B cell (primary cell): ENCODE data around the gene AK9. TPM values are rescaled to one million over a fixed set of nuclear protein-coding genes. Genes with fewer than 3 reads are reported as not detected.

Source experiments
- ATAC-seq: fragments of 200-7000 bp; cut with Tn5 transposase; one replicate; pipeline ENCODE4 v1.10.0; 2021; ENCODE audit warnings: low read depth, mild to moderate bottlenecking, moderate number of reproducible peaks, moderate library complexity
- CTCF ChIA-PET: fragments of 350-600 bp; sonication (Branson Sonifier 250); formaldehyde crosslinking; loops from one replicate; lab custom pipeline; 2021; ENCODE audit warnings: antibody characterized with exemption, inconsistent platforms; lab: Charles Lee
- POLR2A ChIA-PET: fragments of 350-600 bp; sonication (Branson Sonifier 250); formaldehyde crosslinking; loops from one replicate; lab custom pipeline; 2021; ENCODE audit warnings: antibody characterized with exemption; lab: Charles Lee
- DNase-seq: peaks from one replicate; pipeline ENCODE4 v3.0.0; 2013
- H2AFZ ChIP-seq: 2 replicates; pipeline ENCODE4 v1.6.1; 2012; ENCODE audit warnings: mild to moderate bottlenecking, low read depth, low read length; ENCODE audit not compliant: insufficient read depth, poor library complexity, severe bottlenecking
- H3K27ac ChIP-seq, 2 donors: 1 replicate in 1 of 2; 2 replicates in 1 of 2; pipeline ENCODE4 v1.5.1; 2012 to 2013; ENCODE audit warnings: low read length in 2 of 2, mild to moderate bottlenecking in 2 of 2, moderate library complexity in 1 of 2
- H3K27me3 ChIP-seq, 4 experiments: fragments of 200-600 bp in 1 of 4; sonication (generic) in 1 of 4; replicated peaks in 1 of 4; 1 replicate in 2 of 4; 2 replicates in 2 of 4; pipeline versions ENCODE4 v1.6.1 to v1.7.0; 2013 to 2016; ENCODE audit warnings: low read length in 3 of 4, mild to moderate bottlenecking in 2 of 4, mixed read lengths in 1 of 4, moderate library complexity in 1 of 4; ENCODE audit not compliant: insufficient read depth in 4 of 4, control insufficient read depth in 3 of 4; ENCODE audit errors: control extremely low read depth in 1 of 4
- H3K36me3 ChIP-seq, 2 experiments: replicated peaks in 1 of 2; 1 replicate in 1 of 2; 2 replicates in 1 of 2; pipeline versions ENCODE4 v1.6.1 to v1.7.1; 2013; ENCODE audit warnings: low read length in 1 of 2; ENCODE audit not compliant: insufficient read depth in 2 of 2, control insufficient read depth in 1 of 2; ENCODE audit errors: control extremely low read depth in 1 of 2, extremely low read depth in 1 of 2
- H3K4me1 ChIP-seq, 2 donors: fragments of 200-600 bp in 1 of 2; sonication (generic) in 1 of 2; 1 replicate in 1 of 2; 2 replicates in 1 of 2; pipeline versions ENCODE4 v1.5.1 to v1.6.1; 2013 to 2017; ENCODE audit warnings: low read length in 2 of 2; ENCODE audit not compliant: control insufficient read depth in 2 of 2, insufficient read depth in 2 of 2
- H3K4me2 ChIP-seq: replicated peaks from 2 replicates; pipeline ENCODE3; 2012; ENCODE audit warnings: mild to moderate bottlenecking, low read depth, low read length; ENCODE audit not compliant: poor library complexity, severe bottlenecking
- H3K4me3 ChIP-seq, 5 experiments: fragments of 200-600 bp in 1 of 5; sonication (generic) in 1 of 5; 1 replicate in 3 of 5; 2 replicates in 2 of 5; pipeline versions ENCODE4 v1.5.1 to v1.7.0; 2011 to 2016; ENCODE audit warnings: low read length in 4 of 5, mild to moderate bottlenecking in 4 of 5, low read depth in 2 of 5, control low read depth in 1 of 5, moderate library complexity in 1 of 5; ENCODE audit not compliant: insufficient read depth in 1 of 5; ENCODE audit errors: control extremely low read depth in 1 of 5, extremely low read depth in 1 of 5
- H3K79me2 ChIP-seq: fragments of 200-600 bp; sonication (generic); one replicate; pipeline ENCODE4 v1.6.0; 2016; ENCODE audit warnings: low read length; ENCODE audit not compliant: control insufficient read depth, insufficient read depth
- H3K9ac ChIP-seq: fragments of 200-600 bp; sonication (generic); 2 replicates; pipeline ENCODE4 v1.6.1; 2017; ENCODE audit warnings: mild to moderate bottlenecking, low read length, moderate library complexity
- H3K9me3 ChIP-seq, 3 donors: one replicate each; pipeline versions ENCODE4 v1.6.1 to v1.7.1; 2013; ENCODE audit warnings: low read length in 2 of 3; ENCODE audit not compliant: control insufficient read depth in 2 of 3, insufficient read depth in 1 of 3; ENCODE audit errors: control extremely low read depth in 1 of 3
- H4K20me1 ChIP-seq: 2 replicates; pipeline ENCODE4 v1.6.0; 2012; ENCODE audit warnings: mild to moderate bottlenecking, low read length; ENCODE audit not compliant: insufficient read depth, control insufficient read depth, poor library complexity, severe bottlenecking
- H3K27ac Mint-ChIP-seq: one replicate; pipeline ENCODE4 v1.8.0; 2021; ENCODE audit warnings: mixed read lengths
- H3K27me3 Mint-ChIP-seq: one replicate; pipeline ENCODE4 v1.8.0; 2021; ENCODE audit warnings: mixed read lengths
- H3K4me1 Mint-ChIP-seq: one replicate; pipeline ENCODE4 v1.8.0; 2021; ENCODE audit warnings: mixed read lengths
- H3K4me3 Mint-ChIP-seq: one replicate; pipeline ENCODE4 v1.8.0; 2021; ENCODE audit warnings: mixed read lengths
- H3K9me3 Mint-ChIP-seq: one replicate; pipeline ENCODE4 v1.8.0; 2022; ENCODE audit warnings: mixed read lengths; ENCODE audit not compliant: insufficient read depth
- EZH2 ChIP-seq: IDR thresholded peaks from 2 replicates; pipeline ENCODE4 v1.6.1; 2012; ENCODE audit warnings: borderline replicate concordance, low read depth, mild to moderate bottlenecking, moderate library complexity, low read length; ENCODE audit not compliant: insufficient read depth, poor library complexity, severe bottlenecking
- WGBS: methylation state at CpG from one replicate; pipeline ENCODE4 v1.1.5; 2013; ENCODE audit warnings: missing lambda C conversion rate; ENCODE audit not compliant: insufficient coverage; 5-methylcytosine and 5-hydroxymethylcytosine counted together
- intact Hi-C: fragments of 100-400 bp; cut with micrococcal nuclease; formaldehyde crosslinking; loops from one replicate; pipeline ENCODE4 v1.10.0; 2022
- polyA plus RNA-seq: library from polyadenylated mRNA; depleted of rRNA; stranded (reverse); fragments of >200 nt; gene quantifications from 2 replicates; pipeline ENCODE4 v1.2.3, GENCODE V29; 2012
- total RNA-seq, 2 donors: library from RNA; stranded (reverse); fragments of 120-200 nt in 1 of 2; gene quantifications; 1 replicate in 1 of 2; 2 replicates in 1 of 2; pipeline versions ENCODE4 v1.2.3 to v1.2.4, GENCODE V29; 2013 to 2022
- TF ChIP-seq, protein P1 (sequence below): fragments of 200-600 bp; IDR thresholded peaks from one replicate; pipeline ENCODE4 v1.8.0; 2022; ENCODE audit warnings: antibody characterized with exemption, mild to moderate bottlenecking

AK9 gene
- total and polyA plus RNA-seq, 2 donors (not counting 1 experiment from before 2014, with no cell fraction given): 6.4 to 26.5 TPM

DNA sequence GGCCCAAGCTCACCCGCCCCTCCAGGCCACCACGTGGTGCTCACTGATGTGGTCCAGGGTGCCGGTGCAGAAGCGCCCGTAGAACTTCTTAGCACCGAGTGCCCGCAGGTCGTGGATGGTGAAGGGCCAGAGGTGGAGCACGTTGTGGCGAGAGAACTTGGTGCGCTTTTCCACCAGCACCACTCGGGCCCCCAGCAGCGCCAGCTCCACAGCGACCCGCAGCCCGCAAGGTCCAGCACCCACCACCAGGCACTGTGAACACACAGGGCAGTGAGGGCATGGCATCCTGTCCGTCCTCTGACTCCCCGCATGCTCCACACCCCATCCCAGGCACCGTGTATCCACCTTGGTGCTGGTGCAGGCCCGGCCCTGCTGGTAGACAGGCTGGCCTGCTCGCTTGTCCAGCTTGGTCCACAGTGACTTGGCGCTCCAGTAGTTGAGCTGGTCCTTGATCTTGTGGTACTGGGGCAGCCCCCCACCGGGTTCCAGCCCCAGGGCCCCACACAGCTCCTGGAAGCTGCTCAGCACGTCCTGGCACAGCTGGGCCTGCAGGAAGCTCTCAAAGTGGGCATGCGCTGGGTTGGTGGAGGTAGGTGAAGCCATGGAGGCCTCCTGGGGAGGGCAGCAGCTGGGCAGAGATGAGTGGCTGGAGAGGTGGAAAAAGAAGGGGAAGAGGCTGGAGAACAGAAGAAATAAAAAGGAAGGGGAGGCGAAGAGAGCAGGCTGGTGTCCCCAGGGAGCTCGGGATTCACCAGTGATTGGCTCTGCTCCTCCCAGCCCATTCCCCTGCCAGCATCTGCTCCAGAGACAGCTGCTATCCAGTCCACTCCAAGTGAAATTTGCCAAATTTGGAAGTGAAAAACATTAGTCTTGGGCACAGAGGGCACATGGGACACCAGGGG lies 237.2 kb downstream of the AK9 start:
- DNase-seq: no peak
- ATAC-seq: no peak
- ChIA-PET POLR2A (interaction anchor here (0.6 to 5.5 kb wide), 6 partner anchors 9 to 1170 kb away, joined by 3 to 35 read pairs (median 15); partner anchors contain the start of genes CD164, PPIL6 and SMPD2), CTCF (interaction anchor here (0.5 to 6.4 kb wide), 5 partner anchors 9 to 586 kb away, joined by 3 to 55 read pairs (median 12); partner anchors contain the start of genes CD164, PPIL6 and SMPD2)
- Histone ChIP-seq H3K79me2 (peaks cover 42% of the 10 kb centered on the region), H2AFZ (no peak overlapping the region), H3K27ac (peak overlapping the region; percentile 98 to 99), H3K9me3 (no peaks in the 10 kb centered on the region), H3K4me2 (peak overlapping the region; percentile 95), H3K27me3 (no peaks in the 10 kb centered on the region), H3K9ac (peak overlapping the region; percentile 97), H3K4me1 (peaks cover 85 to 88% of the 10 kb centered on the region in 2 donors), H4K20me1 (peaks cover under 1% of the 10 kb centered on the region), H3K4me3 (peak overlapping the region; percentile 63 to 99 (median 93)), H3K36me3 (peaks cover 0 to 27% of the 10 kb centered on the region in 2 experiments)
- 81% methylated on average over 23 of the region's 27 CpGs for WGBS
- Mint-ChIP-seq H3K4me3 (peak overlapping the region; percentile 95), H3K4me1 (peaks cover 84% of the 10 kb centered on the region), H3K27ac (peak overlapping the region; percentile 99), H3K27me3 (no peaks in the 10 kb centered on the region), H3K9me3 (no peaks in the 10 kb centered on the region)
- intact Hi-C loops: loop anchor here (2.0 to 10.0 kb wide), 3 partner anchors 359 to 1421 kb away; partner anchors contain the start of genes AMD1, CEP57L1 and SESN1
- TF ChIP-seq, protein P1, sequence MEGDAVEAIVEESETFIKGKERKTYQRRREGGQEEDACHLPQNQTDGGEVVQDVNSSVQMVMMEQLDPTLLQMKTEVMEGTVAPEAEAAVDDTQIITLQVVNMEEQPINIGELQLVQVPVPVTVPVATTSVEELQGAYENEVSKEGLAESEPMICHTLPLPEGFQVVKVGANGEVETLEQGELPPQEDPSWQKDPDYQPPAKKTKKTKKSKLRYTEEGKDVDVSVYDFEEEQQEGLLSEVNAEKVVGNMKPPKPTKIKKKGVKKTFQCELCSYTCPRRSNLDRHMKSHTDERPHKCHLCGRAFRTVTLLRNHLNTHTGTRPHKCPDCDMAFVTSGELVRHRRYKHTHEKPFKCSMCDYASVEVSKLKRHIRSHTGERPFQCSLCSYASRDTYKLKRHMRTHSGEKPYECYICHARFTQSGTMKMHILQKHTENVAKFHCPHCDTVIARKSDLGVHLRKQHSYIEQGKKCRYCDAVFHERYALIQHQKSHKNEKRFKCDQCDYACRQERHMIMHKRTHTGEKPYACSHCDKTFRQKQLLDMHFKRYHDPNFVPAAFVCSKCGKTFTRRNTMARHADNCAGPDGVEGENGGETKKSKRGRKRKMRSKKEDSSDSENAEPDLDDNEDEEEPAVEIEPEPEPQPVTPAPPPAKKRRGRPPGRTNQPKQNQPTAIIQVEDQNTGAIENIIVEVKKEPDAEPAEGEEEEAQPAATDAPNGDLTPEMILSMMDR: no peak
- no peak for TF ChIP-seq EZH2
